Osteoblast (primary cell): ENCODE data around the gene KNSTRN. TPM values are rescaled to one million over a fixed set of nuclear protein-coding genes. Genes with fewer than 3 reads are reported as not detected.

Experiments used
- DNase-seq: peaks from one replicate; pipeline ENCODE4 v3.0.0; 2011; ENCODE audit warnings: low spot score, mixed read lengths; ENCODE audit not compliant: insufficient read length; ENCODE audit errors: missing footprints
- H2AFZ ChIP-seq: 2 replicates; pipeline ENCODE4 v1.6.0; 2011; ENCODE audit warnings: mild to moderate bottlenecking, low read length
- H3K27ac ChIP-seq: 2 replicates; pipeline ENCODE4 v1.5.1; 2011; ENCODE audit warnings: mild to moderate bottlenecking, low read depth, low read length, moderate library complexity
- H3K27me3 ChIP-seq: 2 replicates; pipeline ENCODE4 v1.6.0; 2012; ENCODE audit warnings: mild to moderate bottlenecking, control low read depth, inconsistent platforms, low read length, moderate library complexity; ENCODE audit not compliant: insufficient read depth
- H3K36me3 ChIP-seq: 2 replicates; pipeline ENCODE4 v1.5.1; 2011; ENCODE audit warnings: mild to moderate bottlenecking, low read length, control low read depth, moderate library complexity; ENCODE audit not compliant: insufficient read depth
- H3K4me1 ChIP-seq: 2 replicates; pipeline ENCODE4 v1.5.1; 2011; ENCODE audit warnings: mild to moderate bottlenecking, low read length, control low read depth, moderate library complexity; ENCODE audit not compliant: insufficient read depth
- H3K4me2 ChIP-seq: 2 replicates; pipeline ENCODE4 v1.6.0; 2011; ENCODE audit warnings: mild to moderate bottlenecking, low read length; ENCODE audit not compliant: insufficient read depth
- H3K4me3 ChIP-seq: fragments of 200-600 bp; sonication (generic); 3 replicates; pipeline ENCODE4 v1.5.1; 2012; ENCODE audit warnings: mild to moderate bottlenecking, low read length, inconsistent platforms; ENCODE audit not compliant: insufficient read depth
- H3K79me2 ChIP-seq: 2 replicates; pipeline ENCODE4 v1.6.0; 2012; ENCODE audit warnings: mild to moderate bottlenecking, low read length, control low read depth, inconsistent platforms; ENCODE audit not compliant: insufficient read depth
- H3K9me3 ChIP-seq: 2 replicates; pipeline ENCODE4 v1.5.1; 2011; ENCODE audit warnings: low read depth, low read length, control low read depth
- H4K20me1 ChIP-seq: 2 replicates; pipeline ENCODE4 v1.6.0; 2012; ENCODE audit warnings: mild to moderate bottlenecking, low read length, control low read depth; ENCODE audit not compliant: insufficient read depth
- CTCF ChIP-seq: IDR thresholded peaks from 2 replicates; pipeline ENCODE4 v1.5.1; 2011; ENCODE audit warnings: mild to moderate bottlenecking, low read depth, low read length, moderate library complexity; ENCODE audit errors: extremely low read depth
- total RNA-seq: library from RNA; depleted of rRNA; stranded (reverse); fragments of >200 nt; gene quantifications from 2 replicates; pipeline ENCODE4 v1.2.3, GENCODE V29; 2012

Gene KNSTRN
- total RNA-seq, 1 donor = 19.9 TPM

- Histone ChIP-seq H3K9me3 (no peaks in the 10 kb centered on the region), H4K20me1 (peaks cover 17% of the 10 kb centered on the region), H3K4me1 (peaks cover 9% of the 10 kb centered on the region), H3K4me2 (no peak overlapping the region), H3K4me3 (no peak overlapping the region), H3K27me3 (peaks cover 61% of the 10 kb centered on the region), H2AFZ (no peak overlapping the region), H3K36me3 (no peaks in the 10 kb centered on the region), H3K27ac (no peak overlapping the region), H3K79me2 (peaks cover 17% of the 10 kb centered on the region)
- DNase-seq = peak; percentile 81
- TF ChIP-seq CTCF = no peak
Observed at GRCh38 chr15:40438712-40439111, 56.2 kb downstream of the KNSTRN start.

GRCh38 chr15:40439461-40439959, 57.0 kb downstream of the KNSTRN start:
- H4K20me1 ChIP-seq = peaks cover 25% of the 10 kb centered on the region
- TF ChIP-seq CTCF = no peak
- peaks cover 53% of the 10 kb centered on the region for H3K27me3 ChIP-seq

GRCh38 chr15:40439960-40440742, 57.6 kb downstream of the KNSTRN start:
- peak; percentile 98 for DNase-seq
- peaks cover 9% of the 10 kb centered on the region for H3K4me1 ChIP-seq
- no peak for TF ChIP-seq CTCF

More at GRCh38 chr15:40439461-40439959, 57.0 kb downstream of the KNSTRN start:
- Histone ChIP-seq H3K9me3 (no peaks in the 10 kb centered on the region), H3K4me3 (peak overlapping the region; percentile 74), H2AFZ (peak overlapping the region; percentile 58), H3K27ac (no peak overlapping the region), H3K4me2 (peak overlapping the region; percentile 97), H3K79me2 (peaks cover 25% of the 10 kb centered on the region), H3K4me1 (peaks cover 9% of the 10 kb centered on the region), H3K36me3 (no peaks in the 10 kb centered on the region)
- peak; percentile 93 for DNase-seq

More at GRCh38 chr15:40439960-40440742, 57.6 kb downstream of the KNSTRN start:
- H3K4me2 ChIP-seq = peak overlapping the region; percentile 97
- H2AFZ ChIP-seq = peak overlapping the region; percentile 58
- H3K36me3 ChIP-seq = no peaks in the 10 kb centered on the region
- no peak overlapping the region for H3K27ac ChIP-seq
- H3K4me3 ChIP-seq = peak overlapping the region; percentile 74
- H3K79me2 ChIP-seq = peaks cover 30% of the 10 kb centered on the region
- H4K20me1 ChIP-seq = peaks cover 30% of the 10 kb centered on the region
- no peaks in the 10 kb centered on the region for H3K9me3 ChIP-seq
- H3K27me3 ChIP-seq = peaks cover 47% of the 10 kb centered on the region
